COLO829 (cell line): Measurements from ENCODE around the gene ITGA5.

ENCODE experiments used
- DNase-seq: peaks from one replicate; pipeline ENCODE4 v3.0.0; 2012; ENCODE audit warnings: low spot score

The ITGA5 gene

DNA sequence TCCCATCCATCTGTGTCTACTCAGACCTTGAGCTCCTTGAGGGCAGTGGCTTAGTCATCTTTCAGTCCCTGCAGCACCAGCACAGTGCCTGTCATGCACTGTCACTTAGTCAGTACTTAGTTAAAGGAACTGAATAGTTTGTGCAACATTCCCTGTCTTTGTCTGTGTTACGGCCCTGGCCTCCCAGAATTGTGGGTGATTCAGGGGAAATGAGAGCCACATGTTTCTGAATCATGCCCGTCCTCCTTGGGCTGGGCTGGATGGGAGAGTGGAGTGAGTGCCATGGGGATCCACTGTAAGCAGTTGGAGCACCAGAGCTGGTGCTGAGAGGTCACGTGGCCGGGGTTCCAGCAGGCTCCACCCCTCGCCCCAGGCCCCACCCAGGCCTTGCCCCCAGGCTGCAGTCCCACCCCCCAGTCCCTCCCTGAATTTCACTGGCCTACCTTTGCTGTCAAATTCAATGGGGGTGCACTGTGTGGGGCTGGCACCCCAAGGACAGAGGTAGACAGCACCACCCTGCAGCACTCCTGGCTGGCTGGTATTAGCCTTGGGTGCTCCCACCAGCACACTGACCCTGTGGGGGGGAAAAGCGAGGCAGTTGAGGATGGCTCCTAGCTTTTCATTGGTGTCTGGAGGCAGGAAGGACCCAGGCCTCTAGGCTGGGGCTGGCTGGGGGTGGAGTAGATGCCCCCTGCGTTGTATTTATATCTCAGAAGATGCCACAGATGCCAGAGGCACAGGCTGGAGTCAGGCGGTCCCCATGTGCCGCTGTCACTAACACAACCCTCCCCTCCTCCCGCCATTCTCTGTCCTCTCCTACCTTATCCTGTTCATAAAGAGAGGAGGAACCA lies 7.5 kb downstream of the ITGA5 start:
- DNase-seq, result peak; percentile 72

DNA sequence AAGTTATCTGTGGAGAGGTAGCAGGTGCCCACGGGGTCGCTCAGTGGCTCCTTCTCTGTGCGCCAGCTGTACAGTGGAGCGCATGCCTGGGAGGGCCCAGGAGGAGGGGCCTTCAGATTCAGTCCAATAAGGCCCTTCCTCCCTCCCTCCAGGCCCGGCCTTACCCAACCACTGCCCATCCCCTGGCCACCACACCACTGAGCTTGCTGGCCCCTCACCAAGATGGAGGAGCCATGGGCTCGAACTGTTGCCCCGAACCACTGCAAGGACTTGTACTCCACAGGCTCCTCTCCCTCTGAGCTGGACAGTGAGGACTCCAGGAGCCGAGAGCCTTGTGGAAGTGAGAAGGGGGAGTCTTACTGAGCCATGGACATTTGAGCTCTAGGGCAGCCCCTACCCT lies 9.8 kb downstream of the ITGA5 start:
- no peak for DNase-seq

DNA sequence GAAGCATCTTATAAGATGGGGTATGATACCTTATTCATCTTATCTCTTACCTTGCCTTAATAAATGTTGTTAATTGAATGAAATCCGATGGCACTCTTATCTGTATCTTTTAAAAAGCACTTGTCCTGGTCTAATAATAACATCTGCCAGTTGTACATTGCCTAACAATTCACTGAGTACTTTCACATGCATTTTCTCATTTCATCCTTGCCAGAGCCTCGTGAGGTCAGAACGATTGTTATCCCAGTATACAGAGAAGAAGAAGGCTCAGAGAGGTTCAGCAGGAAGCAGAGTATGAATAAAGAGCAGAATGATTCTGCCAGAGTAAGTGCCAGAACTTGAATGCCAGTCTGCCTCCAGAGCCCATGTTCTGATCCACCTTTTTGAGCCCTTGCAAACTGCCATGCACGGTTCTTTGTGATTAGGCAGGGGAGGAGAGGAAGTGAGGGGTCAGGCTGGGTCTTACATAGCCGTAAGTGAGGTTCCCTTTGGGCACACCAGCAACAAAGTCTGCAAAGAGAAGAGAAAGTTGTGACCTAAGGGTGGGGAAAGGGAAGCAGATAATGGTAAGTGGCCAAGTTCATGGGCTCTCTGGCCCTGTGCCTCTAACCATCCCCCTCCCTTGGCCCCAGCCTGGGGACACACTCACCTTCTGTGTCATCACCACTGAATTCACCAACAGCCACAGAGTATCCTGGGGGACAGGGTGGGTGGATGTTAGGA lies 11.7 kb downstream of the ITGA5 start:
- no peak for DNase-seq

DNA sequence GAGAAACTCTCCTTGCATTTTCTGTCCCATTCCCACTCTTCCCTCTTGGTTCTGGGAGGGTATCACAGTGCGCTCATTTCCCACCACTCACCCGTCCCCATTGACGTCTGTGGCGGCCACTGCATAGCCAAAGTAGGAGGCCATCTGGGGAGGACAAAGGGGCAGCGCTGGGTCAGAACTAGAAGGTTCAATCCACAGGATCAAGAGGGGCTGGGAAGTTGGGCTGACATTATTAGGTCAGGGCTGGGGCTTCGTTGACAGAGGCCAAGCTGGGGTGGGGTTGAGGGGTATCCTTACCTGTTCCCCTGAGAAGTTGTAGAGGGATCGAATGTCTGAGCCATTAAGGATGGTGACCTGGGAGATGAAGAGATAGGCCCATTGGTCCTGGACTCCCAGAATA lies 13.5 kb downstream of the ITGA5 start:
- no peak for DNase-seq

DNA sequence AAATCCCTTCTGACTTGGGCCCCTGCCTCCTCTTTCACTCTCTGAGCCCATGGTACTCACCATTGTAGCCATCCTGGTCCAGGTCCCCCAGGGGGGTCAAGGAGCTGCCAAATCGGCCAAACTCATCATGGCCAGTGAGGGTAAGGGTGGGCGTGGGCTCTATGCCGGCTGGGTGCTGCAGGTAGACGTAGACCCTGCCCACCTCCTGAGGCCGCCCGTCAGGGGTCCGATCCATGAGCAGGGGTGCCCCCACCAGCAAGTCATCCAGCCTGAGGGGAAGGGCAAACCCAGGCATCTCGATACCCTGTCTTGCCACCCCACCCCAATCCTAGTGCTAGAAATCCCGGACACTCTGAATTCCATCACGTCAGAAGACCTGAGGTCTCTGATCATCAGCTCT lies 14.0 kb downstream of the ITGA5 start:
- no peak for DNase-seq

DNA sequence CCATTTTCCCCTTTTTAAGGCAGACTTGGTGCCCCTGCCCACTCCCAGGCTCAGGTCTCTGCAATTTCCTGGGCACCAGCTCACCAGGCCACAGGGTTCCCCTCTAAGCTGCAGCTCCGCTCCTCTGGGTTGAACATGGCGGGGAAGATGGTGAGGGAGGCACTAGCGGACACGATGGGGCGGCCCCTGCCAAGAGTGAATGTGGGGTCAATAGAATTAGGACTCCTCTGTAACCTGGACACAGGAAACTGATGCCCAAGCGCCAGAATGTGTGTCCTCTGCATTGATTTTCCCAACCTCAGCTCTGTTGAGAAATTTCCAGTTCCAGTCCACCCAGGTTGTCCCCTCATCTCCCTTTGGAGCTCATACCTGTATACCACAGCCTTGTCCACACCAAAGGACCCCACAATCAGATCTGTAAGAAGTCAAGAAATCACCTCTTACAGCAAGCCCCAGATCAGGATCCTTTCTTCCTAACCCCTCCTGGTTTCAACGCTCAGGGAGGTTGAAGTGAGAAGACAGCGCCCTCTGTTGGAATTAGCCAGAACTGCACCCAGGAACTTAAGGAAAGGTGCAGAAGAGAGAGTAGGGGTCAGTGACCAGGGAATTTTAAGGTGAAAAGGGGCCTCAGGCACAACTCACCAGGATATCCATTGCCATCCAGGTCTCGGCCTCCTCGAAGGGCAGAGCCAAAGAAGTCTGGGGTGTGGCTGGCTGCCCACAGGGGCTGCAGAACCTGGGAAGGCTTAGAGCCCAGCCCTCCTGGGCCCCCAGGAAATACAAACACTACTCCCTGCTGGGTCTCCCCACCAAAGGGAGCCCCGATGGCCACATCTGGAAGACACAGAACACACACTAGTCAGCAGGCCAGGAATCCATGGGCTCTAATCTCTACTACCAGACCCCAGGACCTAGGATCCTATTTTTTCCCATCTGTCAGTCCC lies 14.7 kb downstream of the ITGA5 start:
- peak; percentile 62 for DNase-seq

DNA sequence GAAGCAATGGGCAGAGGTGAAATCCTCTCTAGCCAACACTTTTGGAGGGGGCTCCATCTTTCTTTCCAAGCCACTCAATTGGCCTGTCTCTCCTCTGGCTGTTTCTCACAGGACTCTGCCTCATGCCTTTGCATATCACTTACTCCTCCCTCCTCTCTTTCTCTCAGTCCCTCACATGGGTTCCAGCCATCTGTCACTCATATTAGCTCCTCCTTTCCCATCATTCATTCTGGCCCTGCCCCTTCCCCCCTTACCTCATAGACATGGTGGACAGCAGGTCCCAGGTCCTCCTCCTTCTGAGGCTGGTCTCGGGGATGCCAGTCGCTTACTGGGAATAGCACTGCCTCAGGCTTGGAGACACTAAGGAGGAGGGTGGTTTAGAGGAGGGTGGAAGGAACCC lies 17.9 kb downstream of the ITGA5 start:
- DNase-seq, result no peak

DNA sequence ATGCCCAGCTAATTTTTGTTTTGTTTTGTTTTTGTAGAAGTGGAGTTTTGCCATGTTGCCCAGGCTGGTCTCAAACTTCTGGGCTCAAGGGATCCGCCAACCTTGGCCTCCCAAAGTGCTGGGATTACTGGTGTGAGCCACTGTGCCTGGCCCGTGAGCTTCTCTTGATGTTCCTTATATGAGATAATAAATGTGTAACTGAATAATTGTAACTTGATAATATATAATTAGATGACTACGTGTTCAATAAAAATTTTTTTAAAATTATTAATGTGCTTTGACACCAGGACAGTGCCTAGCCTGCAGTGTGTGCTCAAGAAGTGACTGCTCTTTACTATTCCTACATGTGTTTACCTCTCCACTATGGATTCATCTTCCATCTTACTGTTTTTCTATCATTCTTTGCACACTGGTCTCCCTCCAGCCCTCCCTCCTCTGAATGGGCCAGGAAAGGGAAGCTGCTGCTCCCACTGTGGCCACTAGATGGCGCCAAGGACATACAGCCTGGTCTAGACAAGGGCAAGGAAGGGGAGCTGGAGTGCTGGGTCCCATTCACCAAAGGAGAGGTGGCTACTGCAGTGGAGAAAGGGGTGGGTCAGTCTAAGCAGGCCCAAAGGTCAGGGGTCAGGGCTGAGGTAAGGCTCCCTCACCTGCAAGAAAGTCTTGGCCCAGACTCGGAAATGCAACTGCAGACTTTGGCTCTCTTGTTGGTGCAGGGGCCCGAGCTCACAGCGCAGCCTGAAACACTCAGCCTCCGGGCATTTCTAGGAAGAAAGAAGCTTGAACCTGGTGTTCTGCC lies 19.9 kb downstream of the ITGA5 start:
- DNase-seq, result peak; percentile 88

DNA sequence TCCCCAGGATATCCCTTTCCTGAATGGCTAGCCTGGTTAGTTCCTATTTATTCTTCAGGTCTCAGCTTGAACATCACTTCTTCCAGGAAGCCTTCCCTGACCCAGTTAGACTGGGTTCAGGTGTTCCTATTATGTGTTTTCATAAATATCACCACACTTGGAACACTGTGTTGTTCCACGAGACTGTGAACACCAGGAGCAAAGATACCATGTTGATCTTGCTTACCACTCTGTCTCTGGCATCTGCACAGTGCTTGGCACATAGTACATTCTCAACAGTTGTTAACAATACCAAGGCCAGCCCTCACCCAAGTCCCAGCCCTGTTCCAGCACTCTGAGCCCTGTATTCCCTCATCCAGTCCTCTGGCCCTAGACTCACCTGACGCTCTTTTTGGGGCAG lies 20.8 kb downstream of the ITGA5 start:
- no peak for DNase-seq

DNA sequence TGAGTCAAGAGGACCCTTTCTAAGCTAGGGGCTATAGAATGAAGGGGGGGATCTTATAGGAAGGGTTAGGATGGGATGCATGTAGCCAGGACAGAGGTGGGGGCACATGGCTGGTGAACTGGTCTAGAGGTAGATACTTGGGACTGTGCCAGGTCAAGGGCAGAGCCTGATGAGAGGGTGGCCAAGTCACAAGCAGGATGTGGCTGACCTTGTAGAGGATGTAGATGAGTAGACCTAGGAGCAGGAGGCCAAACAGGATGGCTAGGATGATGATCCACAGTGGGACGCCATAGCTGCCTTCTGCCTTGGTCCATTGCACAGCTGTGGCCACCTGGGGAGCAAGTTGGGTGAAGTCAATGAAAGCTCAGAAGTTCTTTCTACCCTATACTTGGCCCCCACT lies 21.9 kb downstream of the ITGA5 start:
- DNase-seq, result no peak

DNA sequence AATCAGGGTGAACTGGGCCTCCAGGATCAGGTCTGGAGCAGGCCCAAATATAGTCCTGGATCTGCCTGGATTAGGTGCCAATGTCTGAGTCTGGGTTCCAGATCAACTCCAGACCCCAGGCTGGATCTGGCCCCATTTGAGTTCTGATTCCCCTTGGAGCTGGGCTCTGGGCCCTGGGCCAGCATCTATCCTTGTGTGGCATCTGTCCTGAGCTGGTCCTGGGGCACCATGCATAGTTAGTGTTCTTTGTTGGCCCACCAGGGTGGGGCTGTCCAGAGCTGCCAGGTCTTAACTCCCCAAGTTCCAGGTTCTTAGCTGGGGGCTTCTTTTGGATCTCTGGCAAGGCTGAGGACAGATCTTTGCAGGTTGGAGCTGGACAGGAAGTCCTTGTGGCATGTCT lies 23.5 kb downstream of the ITGA5 start:
- DNase-seq, result no peak

DNA sequence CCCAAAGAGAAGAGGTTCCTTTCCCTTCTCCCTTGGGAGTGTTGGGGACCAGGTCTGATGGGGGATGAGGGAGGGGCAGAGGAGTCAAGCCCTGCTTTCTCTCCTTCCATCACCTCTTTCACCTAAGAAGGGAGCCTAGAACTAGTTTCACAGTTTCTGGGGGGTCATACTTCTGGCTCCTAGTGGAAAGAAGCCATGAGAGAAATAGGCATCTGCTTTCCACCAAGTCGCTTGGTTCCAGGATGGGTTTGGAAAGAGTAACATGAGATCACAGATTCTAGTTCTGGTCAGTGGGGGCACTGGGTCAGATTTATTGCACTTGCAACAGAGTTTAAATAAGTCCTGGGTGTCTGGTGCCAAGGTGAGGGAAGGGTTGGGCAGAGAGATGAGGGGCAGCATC lies 24.1 kb downstream of the ITGA5 start:
- DNase-seq, result no peak

DNA sequence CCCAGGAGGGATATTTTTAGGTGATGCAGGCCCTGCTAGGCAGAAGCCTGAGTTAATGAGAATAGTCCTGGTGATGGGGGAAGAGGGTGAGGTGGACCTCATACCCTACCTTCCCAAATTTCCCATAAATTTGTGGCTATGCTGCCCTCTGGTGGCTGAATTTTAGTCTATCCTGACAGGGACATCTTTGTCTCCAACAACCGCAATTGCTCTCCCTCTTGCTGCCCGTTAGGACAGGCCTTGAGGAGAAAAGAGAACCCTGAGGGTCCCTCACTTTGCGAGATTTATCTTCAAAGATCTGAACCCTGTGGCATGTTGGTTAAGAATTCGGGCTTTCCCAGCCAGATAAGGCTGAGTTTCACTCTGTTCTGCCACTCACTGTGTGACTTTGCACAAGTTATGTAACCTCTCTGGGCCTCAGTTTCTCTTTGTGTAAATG lies 24.8 kb downstream of the ITGA5 start:
- peak; percentile 59 for DNase-seq

DNA sequence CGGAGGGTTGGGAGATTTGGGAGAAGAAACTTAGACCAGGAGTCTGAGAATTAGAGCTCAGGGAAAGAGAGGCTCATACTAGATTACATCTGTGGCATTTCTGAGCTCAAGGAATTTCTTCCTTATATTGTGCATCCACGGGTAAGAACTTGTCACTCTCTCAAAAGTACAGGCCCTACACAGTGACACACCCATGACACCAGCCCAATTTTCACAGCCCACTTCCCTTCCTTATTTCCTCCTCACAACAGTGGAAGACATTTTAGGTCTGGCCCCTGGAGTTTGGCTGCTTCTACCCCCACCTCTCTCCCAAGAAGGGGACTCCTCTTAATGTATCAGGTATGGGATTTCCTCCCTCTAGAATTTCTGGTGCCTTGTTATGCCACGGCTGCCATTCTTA lies 25.3 kb downstream of the ITGA5 start:
- DNase-seq, result no peak

DNA sequence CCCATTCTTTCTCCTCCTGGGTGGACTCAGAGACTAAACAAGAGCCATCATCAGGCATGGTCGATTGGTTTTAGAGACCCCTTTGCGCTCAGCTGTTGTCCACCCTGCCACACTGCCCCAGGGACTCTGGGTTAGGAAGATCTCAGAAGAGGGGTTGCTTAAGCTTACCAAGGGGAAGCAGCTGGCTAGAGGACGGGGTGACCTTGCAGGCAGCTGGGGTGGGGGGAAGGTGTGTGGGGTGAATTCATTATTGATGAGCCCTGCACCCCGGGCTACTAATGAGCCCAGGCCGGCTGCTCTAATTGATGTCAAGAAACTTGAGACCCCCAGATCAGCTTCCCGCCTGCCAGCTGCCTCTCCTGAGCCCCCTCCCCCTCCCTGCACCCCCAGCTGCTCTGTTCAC lies 25.9 kb downstream of the ITGA5 start:
- DNase-seq, result no peak

DNA sequence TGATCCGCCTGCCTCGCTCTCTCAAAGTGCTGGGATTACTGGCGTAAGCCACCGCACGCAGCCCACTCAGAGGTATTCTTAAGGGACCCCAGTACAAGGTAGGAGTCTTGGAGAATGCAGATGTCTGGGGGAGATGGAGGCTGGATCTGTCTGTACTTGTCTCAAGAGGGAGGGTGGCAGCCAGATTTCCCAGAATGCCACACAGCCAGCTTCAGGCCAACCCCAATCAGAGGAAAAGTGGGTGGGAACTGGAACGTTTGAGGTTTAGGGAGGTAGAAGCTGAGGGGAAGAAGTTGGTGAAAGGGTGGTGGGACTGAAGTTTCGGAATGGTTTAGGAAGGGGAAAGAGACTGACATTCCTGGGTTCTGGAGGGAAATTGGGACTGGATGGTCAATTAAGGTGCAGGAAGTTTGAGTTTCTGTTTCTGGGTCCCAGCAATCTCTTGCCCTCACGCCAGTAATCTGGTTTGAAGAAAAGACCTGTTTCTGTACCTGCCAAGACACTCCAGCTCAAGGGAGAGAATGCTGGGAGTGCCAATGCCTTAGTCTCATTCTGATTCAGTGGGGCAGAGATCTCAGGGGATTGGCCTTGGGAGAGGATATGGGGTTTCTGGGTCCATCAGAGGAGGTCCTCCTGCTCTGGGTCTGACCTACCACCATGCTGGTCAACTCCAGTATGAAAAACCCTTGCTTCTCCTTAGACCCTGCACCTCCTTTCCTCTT lies 26.4 kb downstream of the ITGA5 start:
- no peak for DNase-seq

DNA sequence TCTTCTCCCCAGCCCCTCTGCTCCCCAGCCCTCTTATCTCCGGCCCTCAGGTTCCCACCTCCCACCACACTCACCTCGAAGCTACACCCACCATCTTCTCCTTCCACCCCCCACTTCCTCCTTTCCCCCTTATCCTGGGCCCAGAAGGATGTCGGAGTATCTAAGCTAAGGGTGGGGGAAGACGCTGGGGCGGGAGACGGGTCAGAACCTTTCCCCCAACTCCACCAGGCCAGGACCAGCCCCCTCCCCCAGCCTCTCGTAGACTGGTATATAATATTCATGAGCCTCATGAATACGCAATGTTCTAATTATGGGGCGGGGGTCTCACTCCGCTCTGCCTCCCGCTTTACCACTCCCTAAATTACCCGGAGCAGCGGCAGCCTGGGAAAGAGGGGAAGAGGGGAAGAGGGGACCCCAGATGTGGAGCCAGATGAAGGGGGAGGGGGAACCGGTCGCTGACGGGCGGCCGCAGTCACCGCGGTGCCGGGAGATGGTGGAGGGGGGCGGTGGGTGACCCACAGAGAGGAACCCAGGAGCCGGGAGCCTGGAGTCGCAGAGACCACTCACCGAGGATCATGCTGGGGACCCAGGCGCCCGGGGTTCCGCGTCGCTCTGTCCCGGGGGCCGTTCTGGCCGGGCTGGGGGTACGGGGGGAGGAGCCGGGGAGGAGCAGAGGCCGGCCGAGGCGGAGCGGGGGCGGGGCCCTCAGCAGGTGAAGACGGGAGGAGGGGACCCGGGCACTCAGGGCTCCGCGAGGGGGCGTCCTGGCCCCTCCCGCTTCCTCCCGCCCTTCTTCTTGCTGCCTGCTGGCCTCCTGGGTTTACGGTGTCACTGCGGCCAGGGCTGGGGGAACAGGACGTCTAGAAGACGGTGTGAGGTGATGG lies 28.2 kb downstream of the ITGA5 start:
- DNase-seq, result no peak

DNA sequence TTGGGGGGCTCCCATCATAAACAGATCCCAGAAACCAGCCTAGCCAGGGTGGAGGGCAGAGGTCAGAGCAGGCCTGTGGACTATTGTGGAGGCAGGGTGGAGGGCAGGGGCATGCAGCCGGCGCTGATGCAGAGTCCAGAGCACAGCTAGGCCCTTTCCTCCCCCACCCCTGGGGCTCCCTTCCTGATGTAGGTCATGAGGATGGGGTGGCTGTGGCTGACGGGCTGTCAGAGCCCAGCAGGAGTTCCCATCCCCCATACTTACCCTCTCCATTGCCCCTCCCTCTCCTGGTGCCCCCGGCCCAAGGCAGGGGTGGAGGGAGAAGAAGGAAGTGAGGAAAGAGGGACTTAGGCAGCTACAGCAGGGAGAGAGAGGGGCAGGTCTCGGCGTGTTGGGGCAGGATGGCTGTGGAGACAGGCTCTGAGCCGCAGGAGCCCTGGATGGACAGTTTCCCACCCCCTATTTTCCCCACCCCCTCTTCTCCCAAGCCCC lies 28.8 kb downstream of the ITGA5 start:
- no peak for DNase-seq

DNA sequence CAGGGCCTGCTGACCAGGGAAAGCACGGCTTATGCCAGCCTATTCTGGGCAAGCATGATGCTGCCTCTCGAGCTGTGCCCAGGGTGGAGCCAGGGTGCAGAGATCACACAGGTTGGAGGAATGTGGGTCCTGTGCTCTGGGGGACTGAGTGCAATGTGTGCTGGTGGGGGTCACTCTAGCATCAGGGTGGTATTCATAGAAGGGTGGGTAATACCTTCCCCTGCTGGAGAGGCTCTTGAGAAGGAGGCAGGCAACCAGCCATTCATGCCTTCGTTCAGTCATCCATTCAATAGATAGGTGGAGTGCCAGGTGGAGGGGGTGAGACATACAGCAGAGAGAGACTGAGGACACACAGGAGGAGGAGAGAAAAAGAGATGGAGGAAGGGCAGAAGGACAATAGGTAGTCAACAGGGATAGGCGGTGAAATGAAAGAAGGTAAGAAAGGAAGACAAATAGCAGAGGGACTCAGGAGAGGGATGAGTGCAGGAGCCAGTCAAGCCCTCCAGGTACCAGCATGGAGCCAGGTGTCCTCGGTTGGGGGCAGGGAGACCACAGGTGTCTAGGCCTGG lies 29.4 kb downstream of the ITGA5 start:
- no peak for DNase-seq
